SJCRH30 (cell line): ENCODE data around the gene SERPINE1. TPM values are rescaled to one million over a fixed set of nuclear protein-coding genes. Genes with fewer than 3 reads are reported as not detected.
"Not testable (repeated sequence)": the region's sequence is repeated elsewhere in the genome, so short reads cannot be mapped to it uniquely, and the experiment has no call there.

Experiments
- DNase-seq, 2 experiments: peaks; one replicate each; pipeline ENCODE4 v3.0.0-alpha.2; 2015 to 2020
- H3K27ac ChIP-seq: fragments of 250-450 bp; sonication (Bioruptor Pico); 2 replicates; pipeline ENCODE4 v1.5.1; 2020; ENCODE audit warnings: mild to moderate bottlenecking, moderate library complexity
- H3K27me3 ChIP-seq: fragments of 250-450 bp; sonication (Bioruptor Pico); 2 replicates; pipeline ENCODE4 v1.5.1; 2020; ENCODE audit warnings: mild to moderate bottlenecking, moderate library complexity
- H3K36me3 ChIP-seq: fragments of 250-450 bp; sonication (Bioruptor Pico); 2 replicates; pipeline ENCODE4 v1.5.1; 2020; ENCODE audit warnings: mild to moderate bottlenecking, moderate library complexity
- H3K4me1 ChIP-seq: fragments of 250-450 bp; sonication (Bioruptor Pico); 2 replicates; pipeline ENCODE4 v1.5.1; 2020; ENCODE audit warnings: mild to moderate bottlenecking, moderate library complexity
- H3K4me3 ChIP-seq: fragments of 250-450 bp; sonication (Bioruptor Pico); 2 replicates; pipeline ENCODE4 v1.5.1; 2020; ENCODE audit warnings: mild to moderate bottlenecking, moderate library complexity
- H3K9me3 ChIP-seq: fragments of 250-450 bp; sonication (Bioruptor Pico); replicated peaks from 2 replicates; pipeline ENCODE4 v1.5.1; 2020; ENCODE audit warnings: mild to moderate bottlenecking, moderate library complexity
- total RNA-seq: library from RNA; depleted of rRNA; stranded (reverse); fragments of >200 nt; shearing (Covaris generic); gene quantifications from 2 replicates; pipeline ENCODE4 v1.2.3, GENCODE V29; 2014

SERPINE1 gene
- total RNA-seq, 1 experiment from 2014 or later: 1.2 TPM

DNA sequence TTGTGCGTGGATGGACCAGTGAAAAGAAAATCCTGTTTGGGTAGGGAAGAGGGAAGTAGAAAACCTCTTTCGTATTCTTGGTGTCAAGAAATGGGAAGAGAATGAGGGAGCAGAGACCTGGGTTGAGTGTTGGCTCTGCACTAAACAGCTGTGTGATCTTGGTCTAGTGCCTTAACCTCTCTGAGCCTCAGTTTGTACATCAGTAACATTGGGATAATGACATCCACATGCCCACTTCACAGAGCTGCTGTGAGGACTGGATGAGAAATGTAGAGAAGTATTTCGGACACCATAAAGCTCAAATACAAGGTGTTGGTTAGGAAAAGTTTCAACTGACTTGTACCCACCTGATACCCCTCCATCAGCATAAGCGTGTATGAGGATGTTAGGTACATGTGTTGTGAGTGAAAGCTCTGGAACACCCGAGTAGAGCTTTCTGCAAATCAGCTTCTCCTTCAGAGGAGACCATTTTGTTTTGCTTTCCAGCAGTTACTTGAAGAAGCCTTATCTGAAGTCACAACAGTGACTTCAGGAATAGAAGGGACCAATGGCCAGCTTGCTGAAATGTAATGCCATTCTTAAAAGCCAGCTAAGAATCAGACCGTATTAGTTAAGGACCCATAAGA is 30.5 kb upstream of the SERPINE1 start:
- H3K27me3 ChIP-seq: no peaks in the 10 kb centered on the region
- H3K4me1 ChIP-seq: peaks cover 12% of the 10 kb centered on the region
- no peaks in the 10 kb centered on the region for H3K36me3 ChIP-seq
- no peak for DNase-seq
- no peak overlapping the region for H3K4me3 ChIP-seq
- no peak overlapping the region for H3K27ac ChIP-seq
- no peaks in the 10 kb centered on the region for H3K9me3 ChIP-seq

DNA sequence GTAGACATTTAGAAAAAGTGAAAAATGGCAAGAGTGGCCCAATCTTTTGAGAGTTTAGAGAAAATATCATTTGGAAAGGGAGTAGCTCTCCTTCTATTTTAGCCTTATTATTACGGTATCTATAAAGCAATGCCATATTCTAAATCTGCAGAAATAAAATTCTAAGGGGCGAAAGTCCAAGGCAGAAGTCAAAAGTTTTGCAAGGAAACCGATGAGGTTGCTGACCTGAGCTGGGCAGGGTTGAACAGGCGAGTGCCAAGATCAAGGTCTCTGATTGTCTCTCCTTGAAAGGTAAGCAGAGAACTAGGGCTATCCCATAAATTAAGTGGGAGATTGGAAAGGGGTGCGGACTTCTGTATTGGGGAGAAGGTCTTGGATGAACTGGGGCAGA is 30.0 kb upstream of the SERPINE1 start:
- Histone ChIP-seq H3K27ac (no peak overlapping the region), H3K4me3 (no peak overlapping the region), H3K9me3 (no peaks in the 10 kb centered on the region), H3K36me3 (no peaks in the 10 kb centered on the region), H3K27me3 (no peaks in the 10 kb centered on the region), H3K4me1 (peaks cover 12% of the 10 kb centered on the region)
- DNase-seq: no peak

DNA sequence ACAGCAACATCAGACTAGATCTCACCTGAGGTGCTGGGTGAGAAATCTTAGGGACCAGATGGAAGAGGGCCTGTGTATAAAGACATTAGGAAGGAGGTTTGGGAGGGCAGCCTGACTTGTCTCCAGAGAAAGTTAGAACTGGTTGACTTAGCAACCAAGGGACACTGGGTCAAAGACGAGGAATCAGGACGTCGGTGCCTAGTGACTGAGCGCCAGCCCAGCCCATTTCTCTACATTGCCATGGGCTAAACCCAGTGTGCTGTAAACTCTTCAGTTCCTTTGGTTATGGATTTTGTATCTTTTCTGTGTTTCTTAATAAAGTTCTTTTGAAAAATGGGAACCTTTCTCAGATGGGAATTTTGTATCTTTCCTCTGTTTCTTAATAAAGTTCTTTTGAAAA is 29.3 kb upstream of the SERPINE1 start:
- no peak for DNase-seq
- H3K4me1 ChIP-seq: peaks cover 12% of the 10 kb centered on the region
- no peaks in the 10 kb centered on the region for H3K36me3 ChIP-seq
- no peak overlapping the region for H3K27ac ChIP-seq
- H3K4me3 ChIP-seq: no peak overlapping the region
- H3K27me3 ChIP-seq: no peaks in the 10 kb centered on the region
- no peaks in the 10 kb centered on the region for H3K9me3 ChIP-seq

DNA sequence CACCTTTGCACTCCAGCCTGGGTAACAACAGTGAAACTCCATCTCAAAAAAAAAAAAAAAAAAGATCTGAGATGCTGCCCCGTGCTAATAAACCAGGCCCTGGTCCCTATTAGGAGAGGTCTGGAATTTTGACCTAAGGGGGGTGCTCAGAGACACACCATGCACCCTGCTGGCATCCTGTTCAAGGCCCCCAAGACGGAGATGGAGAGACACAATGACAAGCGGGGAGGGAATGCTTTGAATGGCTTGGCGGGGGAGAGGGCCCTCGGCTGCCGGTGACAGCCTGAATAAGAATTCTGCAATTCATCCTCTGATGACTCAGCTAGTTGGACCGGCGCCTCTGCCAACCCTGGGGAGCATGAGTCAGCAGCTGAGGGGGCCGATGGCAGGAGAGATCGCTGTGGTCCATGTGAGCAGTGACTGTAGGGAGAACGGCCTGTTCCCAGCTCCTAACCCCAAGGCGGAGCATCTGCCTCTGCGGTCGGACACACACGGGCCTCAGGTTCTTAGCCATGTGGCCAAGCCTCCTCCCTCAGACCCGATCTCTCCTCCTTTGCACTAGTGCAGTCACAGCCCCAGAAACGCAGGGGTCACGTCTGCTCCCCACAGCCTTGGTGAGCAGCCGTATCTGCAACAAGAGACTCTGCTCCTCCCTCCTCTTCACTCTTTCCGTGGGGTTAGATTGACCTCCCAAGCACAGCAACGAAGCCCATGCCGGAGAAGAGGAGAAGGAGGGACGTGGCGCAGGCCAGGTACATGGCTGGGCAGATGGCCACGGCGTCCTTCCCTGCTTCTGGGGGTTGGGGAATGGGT is 26.7 kb upstream of the SERPINE1 start:
- peak; percentile 91 to 93 for DNase-seq
- no peak overlapping the region for H3K4me3 ChIP-seq
- H3K4me1 ChIP-seq: peaks cover 12% of the 10 kb centered on the region
- H3K36me3 ChIP-seq: no peaks in the 10 kb centered on the region
- no peaks in the 10 kb centered on the region for H3K27me3 ChIP-seq
- no peaks in the 10 kb centered on the region for H3K9me3 ChIP-seq
- H3K27ac ChIP-seq: peak overlapping the region; percentile 56

DNA sequence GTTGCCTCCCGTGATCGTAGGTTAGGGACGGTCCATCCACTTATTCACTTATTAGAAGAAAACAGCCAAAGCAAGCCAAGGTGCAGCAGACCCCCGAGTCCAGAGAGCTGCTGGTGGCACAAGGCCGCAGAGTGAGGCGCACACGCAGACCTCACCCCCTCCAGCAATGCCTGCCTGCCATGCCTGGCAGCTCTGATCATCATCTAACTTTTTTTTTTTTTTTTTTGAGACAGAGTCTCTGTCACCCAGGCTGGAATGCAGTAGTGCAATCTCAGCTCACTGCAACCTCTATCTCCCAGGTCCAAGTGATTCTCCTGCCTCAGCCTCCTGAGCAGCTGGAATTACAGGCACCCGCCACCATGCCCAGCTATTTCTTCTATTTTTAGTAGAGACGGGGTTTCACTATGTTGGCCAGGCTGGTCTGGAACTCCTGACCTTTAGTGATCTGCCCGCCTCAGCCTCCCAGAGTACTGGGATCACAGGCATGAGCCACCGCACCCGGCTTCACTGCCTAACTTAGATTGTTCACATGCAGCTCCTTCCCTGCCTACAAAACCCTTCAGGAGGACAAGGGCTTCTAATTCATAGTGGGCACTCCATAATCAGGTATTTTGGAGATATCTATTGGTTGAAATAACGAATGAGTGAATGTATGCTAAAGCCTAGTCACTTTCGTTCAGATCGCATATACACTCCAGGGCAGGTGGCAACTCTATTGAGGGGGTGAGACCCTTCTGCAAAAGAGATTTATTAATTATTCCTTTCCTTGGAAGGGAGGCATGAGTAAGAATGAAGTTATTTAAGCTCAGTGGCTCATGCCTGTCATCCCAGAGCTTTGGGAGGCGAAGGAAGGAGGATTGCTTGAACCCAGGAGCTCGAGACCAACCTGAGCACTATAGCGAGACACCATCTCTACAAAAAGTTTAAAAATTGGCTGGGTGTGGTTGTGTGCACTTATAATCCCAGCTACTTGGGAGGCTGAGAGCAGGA is 25.8 kb upstream of the SERPINE1 start:
- peak overlapping the region; percentile 56 for H3K27ac ChIP-seq
- H3K4me3 ChIP-seq: no peak overlapping the region
- H3K36me3 ChIP-seq: no peaks in the 10 kb centered on the region
- H3K27me3 ChIP-seq: no peaks in the 10 kb centered on the region
- H3K9me3 ChIP-seq: no peaks in the 10 kb centered on the region
- DNase-seq: no peak
- peaks cover 12% of the 10 kb centered on the region for H3K4me1 ChIP-seq

DNA sequence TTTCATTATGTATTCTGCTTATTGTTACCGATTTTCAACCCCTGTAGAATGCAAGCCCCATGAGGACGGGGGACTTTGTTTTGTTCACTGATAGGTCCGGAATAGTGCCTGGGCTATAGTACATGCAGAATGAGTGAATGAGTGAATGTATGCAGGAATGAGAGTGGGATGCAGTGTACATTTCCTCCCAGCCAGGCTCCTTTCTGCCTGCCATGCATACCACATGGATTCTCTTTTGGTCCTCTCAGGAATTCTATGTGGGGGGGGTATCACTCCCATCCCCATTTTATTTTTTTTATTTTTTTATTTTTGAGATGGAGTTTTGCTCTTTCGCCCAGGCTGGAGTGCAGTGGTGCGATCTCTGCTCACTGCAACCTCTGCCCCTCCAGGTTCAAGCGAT is 24.9 kb upstream of the SERPINE1 start:
- H3K27ac ChIP-seq: no peak overlapping the region
- H3K9me3 ChIP-seq: no peaks in the 10 kb centered on the region
- no peaks in the 10 kb centered on the region for H3K36me3 ChIP-seq
- H3K4me3 ChIP-seq: no peak overlapping the region
- peaks cover 12% of the 10 kb centered on the region for H3K4me1 ChIP-seq
- H3K27me3 ChIP-seq: peaks cover 2% of the 10 kb centered on the region; the same call in 1 of the 2 replicates
- no peak for DNase-seq

DNA sequence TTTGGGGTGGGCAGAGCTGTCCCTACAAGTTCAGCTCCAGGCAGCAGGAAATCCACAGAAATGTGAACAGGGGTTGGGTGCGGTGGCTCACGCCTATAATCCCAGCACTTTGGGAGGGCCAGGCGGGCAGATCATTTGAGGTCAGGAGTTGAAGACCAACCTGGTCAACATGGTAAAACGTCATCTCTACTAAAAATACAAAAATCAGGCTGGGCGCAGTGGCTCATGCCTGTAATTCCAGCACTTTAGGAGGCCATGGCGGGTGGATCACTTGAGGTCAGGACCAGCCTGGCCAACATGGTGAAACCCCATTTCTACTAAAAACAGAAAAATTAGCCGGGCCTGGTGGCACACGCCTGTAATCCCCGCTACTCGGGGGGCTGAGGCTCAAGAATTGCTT is 23.2 kb upstream of the SERPINE1 start:
- H3K36me3 ChIP-seq, H3K4me3 ChIP-seq, DNase-seq, H3K27me3 ChIP-seq, H3K27ac ChIP-seq, H3K9me3 ChIP-seq: not testable (repeated sequence)
- H3K4me1 ChIP-seq: peaks cover 16% of the 10 kb centered on the region

DNA sequence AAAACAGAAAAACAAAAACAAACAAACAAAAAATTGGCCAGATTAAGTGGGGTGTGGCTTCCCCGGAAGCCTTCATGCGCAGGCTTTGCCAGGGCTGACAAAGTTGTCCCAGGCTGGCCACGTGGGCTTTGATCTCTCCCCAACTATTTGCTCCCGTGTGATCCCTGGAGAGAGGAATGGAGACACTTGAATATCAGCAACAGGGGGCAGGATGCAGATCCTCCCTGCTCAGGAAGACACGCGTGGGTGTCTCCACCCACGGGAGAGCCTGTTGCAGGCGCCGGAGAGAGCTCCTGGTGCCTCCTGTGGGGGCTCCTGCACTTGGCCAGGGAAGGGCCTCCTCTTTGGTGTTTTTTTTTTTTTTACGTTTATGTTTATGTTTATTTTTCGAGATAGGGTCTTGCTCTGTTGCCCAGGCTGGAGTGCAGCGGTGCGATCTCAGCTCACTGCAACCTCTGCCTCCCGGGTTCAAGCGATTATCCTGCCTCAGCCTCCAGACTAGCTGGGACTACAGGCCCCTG is 22.7 kb upstream of the SERPINE1 start:
- H3K27ac ChIP-seq: no peak overlapping the region
- peaks cover 17% of the 10 kb centered on the region for H3K4me1 ChIP-seq
- no peak overlapping the region for H3K4me3 ChIP-seq
- H3K27me3 ChIP-seq: peaks cover 2% of the 10 kb centered on the region; the same call in 1 of the 2 replicates
- DNase-seq: no peak
- no peaks in the 10 kb centered on the region for H3K36me3 ChIP-seq
- no peaks in the 10 kb centered on the region for H3K9me3 ChIP-seq

DNA sequence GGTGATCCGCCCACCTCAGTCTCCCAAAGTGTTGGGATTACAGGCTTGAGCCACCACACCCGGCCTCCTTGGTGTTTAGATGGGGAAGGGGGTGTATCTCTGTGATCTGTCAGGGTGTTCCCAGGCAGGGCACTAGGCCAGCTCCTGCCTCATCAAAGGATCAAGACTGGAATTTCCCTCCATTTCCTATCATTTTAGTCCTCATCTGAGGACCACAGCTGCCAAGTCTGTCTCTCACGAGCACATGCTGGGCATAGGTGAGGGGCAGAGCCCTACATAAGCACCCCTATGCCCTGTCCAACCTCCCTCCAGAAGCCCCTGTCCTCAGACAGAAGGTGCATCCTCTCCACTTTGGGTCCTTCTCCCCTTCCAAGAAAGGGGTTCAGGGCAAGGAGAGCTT is 22.1 kb upstream of the SERPINE1 start:
- Histone ChIP-seq H3K27me3 (peaks cover 2% of the 10 kb centered on the region; the same call in 1 of the 2 replicates), H3K4me3 (no peak overlapping the region), H3K9me3 (no peaks in the 10 kb centered on the region), H3K4me1 (peaks cover 12% of the 10 kb centered on the region), H3K27ac (no peak overlapping the region), H3K36me3 (no peaks in the 10 kb centered on the region)
- no peak for DNase-seq

DNA sequence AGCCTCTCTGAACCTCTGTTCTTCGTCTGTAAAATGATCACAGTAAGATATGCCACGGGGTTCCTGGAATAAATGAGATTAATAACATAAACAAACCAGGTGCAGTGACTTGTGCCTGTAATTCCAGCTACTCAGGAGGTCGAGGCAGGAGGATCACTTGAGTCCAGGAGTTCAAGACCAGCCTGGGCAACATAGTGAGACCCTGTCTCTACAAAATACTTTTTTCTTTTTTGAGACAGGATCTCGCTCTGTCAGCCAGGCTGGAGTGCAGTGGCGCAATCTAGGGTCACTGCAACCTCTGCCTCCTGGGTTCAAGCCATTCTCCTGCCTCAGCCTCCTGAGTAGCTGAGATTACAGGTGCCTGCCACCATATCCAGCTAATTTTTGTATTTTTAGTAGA is 21.7 kb upstream of the SERPINE1 start:
- not testable (repeated sequence) for H3K27ac ChIP-seq, H3K9me3 ChIP-seq, DNase-seq, H3K4me3 ChIP-seq, H3K36me3 ChIP-seq, H3K27me3 ChIP-seq
- peaks cover 11% of the 10 kb centered on the region for H3K4me1 ChIP-seq

DNA sequence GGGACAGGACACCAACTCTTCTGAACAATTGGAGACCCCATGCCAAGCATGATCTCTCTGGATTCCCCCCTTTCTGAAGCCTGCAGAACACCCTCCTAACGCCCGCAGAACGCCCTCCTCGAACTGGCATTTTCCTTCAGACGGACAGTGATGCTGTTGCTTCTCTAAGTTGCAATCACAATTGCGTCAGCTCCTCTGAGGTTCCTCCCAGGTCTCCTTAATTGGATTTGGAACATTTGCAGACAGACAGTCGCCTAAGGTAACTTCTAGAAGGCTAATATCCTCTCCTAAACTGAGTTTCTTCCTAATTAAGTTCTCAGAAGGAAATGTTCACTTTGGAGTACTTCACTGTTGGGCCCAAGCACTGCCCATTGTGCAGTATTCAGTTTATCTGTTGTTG is 20.5 kb upstream of the SERPINE1 start:
- H3K27me3 ChIP-seq: peaks cover 2% of the 10 kb centered on the region; the same call in 1 of the 2 replicates
- no peak for DNase-seq

DNA sequence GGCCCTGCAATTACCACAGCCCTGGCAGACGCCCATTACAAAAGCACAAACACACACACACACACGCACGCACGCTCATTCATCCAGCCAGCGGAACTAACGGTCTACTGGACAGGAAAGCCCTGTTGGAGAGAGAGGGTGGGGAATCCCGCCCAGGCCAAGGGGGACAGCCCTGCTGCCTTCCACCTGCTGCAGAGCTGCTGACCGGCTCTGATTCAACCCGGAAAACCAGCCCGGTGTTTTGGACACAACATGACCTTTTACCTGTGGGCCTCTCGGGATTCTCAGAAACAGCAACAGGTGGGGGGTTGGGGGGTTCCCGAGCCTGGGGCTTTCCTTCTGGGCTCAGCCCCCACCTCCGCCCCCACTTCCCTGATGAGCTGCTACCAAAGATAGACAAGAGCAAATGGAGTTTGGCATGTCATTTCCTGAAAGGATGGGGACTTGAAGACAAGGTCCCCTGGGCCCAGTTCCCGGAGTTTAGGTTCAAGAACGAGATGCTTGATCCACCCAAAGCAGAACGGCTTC is 18.5 kb upstream of the SERPINE1 start:
- H3K9me3 ChIP-seq: no peaks in the 10 kb centered on the region
- no peaks in the 10 kb centered on the region for H3K36me3 ChIP-seq
- H3K27ac ChIP-seq: 0 out of 2 replicates have a peak overlapping the region, but pooled peaks have one; percentile 6
- peaks cover 5% of the 10 kb centered on the region for H3K27me3 ChIP-seq
- H3K4me3 ChIP-seq: peak overlapping the region; percentile 16; the same call in 1 of the 2 replicates
- DNase-seq: peak; percentile 53 to 65
- peaks cover 7% of the 10 kb centered on the region for H3K4me1 ChIP-seq

More for the DNA sequence above, 20.5 kb upstream of the SERPINE1 start:
- H3K36me3 ChIP-seq: no peaks in the 10 kb centered on the region
- peaks cover 7% of the 10 kb centered on the region for H3K4me1 ChIP-seq
- H3K9me3 ChIP-seq: no peaks in the 10 kb centered on the region
- no peak overlapping the region for H3K4me3 ChIP-seq
- no peak overlapping the region for H3K27ac ChIP-seq

DNA sequence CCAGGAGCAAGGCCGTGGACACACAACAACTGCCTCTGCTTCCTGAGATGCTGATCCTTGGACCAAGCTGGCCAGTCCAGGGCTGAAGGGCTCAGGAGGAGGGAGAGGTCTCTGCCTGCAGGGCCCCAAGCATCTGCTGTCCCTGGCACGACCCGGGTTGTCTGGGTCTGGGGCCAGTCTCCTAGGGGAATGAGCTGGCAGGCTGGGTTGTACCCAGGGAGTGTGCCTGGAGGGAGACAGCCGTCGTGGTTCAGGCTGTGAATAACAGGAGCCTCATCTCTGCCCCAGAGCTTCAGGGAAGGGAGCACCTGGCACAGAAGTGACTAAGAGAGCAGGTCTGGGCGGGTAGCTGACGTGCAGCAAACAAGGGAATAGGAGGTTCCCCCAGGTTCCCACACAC is 17.9 kb upstream of the SERPINE1 start:
- H3K4me3 ChIP-seq: no peak overlapping the region
- DNase-seq: peak in 1 of 2 experiments; percentile 24
- H3K4me1 ChIP-seq: peaks cover 7% of the 10 kb centered on the region
- H3K27me3 ChIP-seq: peaks cover 5% of the 10 kb centered on the region
- H3K36me3 ChIP-seq: no peaks in the 10 kb centered on the region
- no peaks in the 10 kb centered on the region for H3K9me3 ChIP-seq
- 0 out of 2 replicates have a peak overlapping the region, but pooled peaks have one; percentile 6 for H3K27ac ChIP-seq

DNA sequence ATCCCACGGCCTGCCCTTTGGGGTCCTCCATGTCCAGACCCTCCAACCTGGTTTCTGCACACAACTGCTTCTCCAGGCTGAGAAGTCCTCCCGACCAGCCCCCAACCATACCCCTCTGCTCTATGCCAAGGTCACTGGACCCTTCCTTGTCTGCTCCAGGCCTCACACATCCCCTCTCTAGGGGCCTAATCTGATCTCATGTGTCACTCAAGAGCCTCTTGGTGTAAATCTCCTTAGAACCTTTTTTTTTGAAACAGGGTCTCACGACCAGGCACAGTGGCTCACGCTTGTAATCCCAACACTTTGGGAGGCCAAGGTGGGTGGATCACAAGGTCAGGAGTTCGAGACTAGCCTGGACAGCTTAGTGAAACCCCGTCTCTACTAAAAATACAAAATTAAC is 17.5 kb upstream of the SERPINE1 start:
- H3K9me3 ChIP-seq: no peaks in the 10 kb centered on the region
- H3K27me3 ChIP-seq: peaks cover 5% of the 10 kb centered on the region
- H3K27ac ChIP-seq: no peak overlapping the region
- no peaks in the 10 kb centered on the region for H3K36me3 ChIP-seq
- no peak overlapping the region for H3K4me3 ChIP-seq
- peaks cover 7% of the 10 kb centered on the region for H3K4me1 ChIP-seq
- no peak for DNase-seq
